K562 (cell line): ENCODE measurements around the gene NR1H2. TPM values are rescaled to one million over a fixed set of nuclear protein-coding genes. Genes with fewer than 3 reads are reported as not detected.

Experiments used
- DNMT1 ChIP-seq: fragments of 450-650 bp; IDR thresholded peaks from 2 replicates; pipeline ENCODE4 v1.6.1; 2016; ENCODE audit warnings: antibody characterized with exemption, mild to moderate bottlenecking
- EGR1 ChIP-seq: fragments of 450-650 bp; conservative IDR thresholded peaks from 2 replicates; pipeline ENCODE4 v1.6.1; 2017; ENCODE audit warnings: mild to moderate bottlenecking
- ETV6 ChIP-seq, 3 experiments: fragments of 150-350 bp in 1 of 3; sonication (generic) in 1 of 3; formaldehyde crosslinking in 1 of 3; IDR thresholded peaks; 2 replicates each; pipeline versions ENCODE4 v1.6.1 to v1.8.0; 2014 to 2022; ENCODE audit warnings: borderline replicate concordance in 2 of 3, low read depth in 2 of 3, antibody characterized with exemption in 1 of 3, low read length in 1 of 3, mild to moderate bottlenecking in 1 of 3, missing genetic modification reagents in 1 of 3
- FOSL1 ChIP-seq: fragments of 200-800 bp; sonication (Bioruptor generic); conservative IDR thresholded peaks from 2 replicates; pipeline ENCODE4 v1.6.1; 2016; ENCODE audit warnings: missing genetic modification characterization, missing compliant biosample characterization
- FOXK1 ChIP-seq: sonication (generic); formaldehyde crosslinking; IDR thresholded peaks from 2 replicates; pipeline ENCODE4 v1.8.0; 2022; ENCODE audit warnings: missing genetic modification reagents, mild to moderate bottlenecking, borderline replicate concordance
- GATAD2A ChIP-seq: fragments of 450-650 bp; IDR thresholded peaks from 2 replicates; pipeline ENCODE4 v1.6.1; 2017
- IRF9 ChIP-seq: fragments of 450-650 bp; IDR thresholded peaks from 2 replicates; pipeline ENCODE4 v1.6.1; 2016; ENCODE audit warnings: missing biosample characterization, missing genetic modification characterization
- KDM1A ChIP-seq, 2 experiments: fragments of 450-650 bp; IDR thresholded peaks; 2 replicates each; pipeline ENCODE4 v1.6.1; 2016; ENCODE audit warnings: mild to moderate bottlenecking in 2 of 2
- MXD1 ChIP-seq: fragments of 250-450 bp; sonication (Bioruptor Pico); IDR thresholded peaks from 2 replicates; pipeline ENCODE4 v1.8.0; 2021; ENCODE audit warnings: borderline replicate concordance, mild to moderate bottlenecking, moderate library complexity; ENCODE audit not compliant: poor library complexity, severe bottlenecking
- NFATC3 ChIP-seq: fragments of 450-650 bp; IDR thresholded peaks from 2 replicates; pipeline ENCODE4 v1.6.1; 2017; ENCODE audit warnings: mild to moderate bottlenecking
- NFE2L1 ChIP-seq: fragments of 450-650 bp; IDR thresholded peaks from 2 replicates; pipeline ENCODE4 v1.6.1; 2016; ENCODE audit warnings: missing genetic modification characterization, low read depth, mild to moderate bottlenecking, missing compliant biosample characterization, moderate library complexity, borderline replicate concordance
- NR2C2 ChIP-seq, 2 experiments: fragments of 200-800 bp in 1 of 2; sonication (Bioruptor generic) in 1 of 2; sonication (generic) in 1 of 2; formaldehyde crosslinking in 1 of 2; IDR thresholded peaks; 2 replicates each; pipeline versions ENCODE4 v1.6.1 to v1.8.0; 2016 to 2022; ENCODE audit warnings: mild to moderate bottlenecking in 1 of 2, missing compliant biosample characterization in 1 of 2, missing genetic modification characterization in 1 of 2, missing genetic modification reagents in 1 of 2
- NUFIP1 ChIP-seq: fragments of 450-650 bp; IDR thresholded peaks from 2 replicates; pipeline ENCODE4 v1.6.1; 2018; ENCODE audit not compliant: partially characterized antibody
- RUNX1 ChIP-seq: sonication (generic); IDR thresholded peaks from 2 replicates; pipeline ENCODE4 v1.6.1; 2016; ENCODE audit warnings: antibody characterized with exemption, low read depth
- TAL1 ChIP-seq: fragments of 450-650 bp; IDR thresholded peaks from 2 replicates; pipeline ENCODE4 v1.6.1; 2016; ENCODE audit warnings: mild to moderate bottlenecking
- TARDBP ChIP-seq: fragments of 450-650 bp; IDR thresholded peaks from 2 replicates; pipeline ENCODE4 v1.6.1; 2016
- TGIF2 ChIP-seq: sonication (generic); formaldehyde crosslinking; IDR thresholded peaks from 2 replicates; pipeline ENCODE4 v1.8.1; 2022; ENCODE audit warnings: mild to moderate bottlenecking, missing genetic modification reagents, moderate library complexity
- YBX1 ChIP-seq: fragments of 450-650 bp; IDR thresholded peaks from 2 replicates; pipeline ENCODE4 v1.7.1; 2016; ENCODE audit warnings: mild to moderate bottlenecking
- ZNF175 ChIP-seq: fragments of 200-800 bp; sonication (Bioruptor generic); IDR thresholded peaks from 2 replicates; pipeline ENCODE4 v1.6.1; 2016; ENCODE audit warnings: low read depth, mild to moderate bottlenecking, missing genetic modification characterization, missing compliant biosample characterization
- ZNF277 ChIP-seq: fragments of 250-450 bp; sonication (Bioruptor Pico); IDR thresholded peaks from 2 replicates; pipeline ENCODE4 v1.8.0; 2022; ENCODE audit warnings: inconsistent platforms, mild to moderate bottlenecking, moderate library complexity, borderline replicate concordance
- ZNF444 ChIP-seq: fragments of 250-450 bp; sonication (Bioruptor Pico); IDR thresholded peaks from 2 replicates; pipeline ENCODE4 v1.4.0; 2020; ENCODE audit warnings: mild to moderate bottlenecking, moderate library complexity
- ZNF584 ChIP-seq: fragments of 200-800 bp; sonication (Bioruptor generic); IDR thresholded peaks from 2 replicates; pipeline ENCODE4 v1.6.1; 2016; ENCODE audit warnings: low read depth, mild to moderate bottlenecking, missing genetic modification characterization, missing compliant biosample characterization
- ZNF79 ChIP-seq: fragments of 250-450 bp; sonication (Bioruptor Pico); IDR thresholded peaks from 2 replicates; pipeline ENCODE4 v1.4.0; 2020; ENCODE audit warnings: low read depth, mild to moderate bottlenecking, moderate library complexity
- polyA plus RNA-seq, 8 experiments: library from polyadenylated mRNA; depleted of rRNA in 4 of 8; stranded (reverse) in 5 of 8; unstranded in 3 of 8; fragments of >200 nt; fragmentation: Nextera tagmentation in 2 of 8; fragmentation: Illumina TruSeq in 1 of 8; extraction: Ambion mirVana in 2 of 8; extraction: Trizol in 1 of 8; gene quantifications; 2 replicates each; pipeline versions ENCODE4 v1.2.1 to v1.2.3, GENCODE V29; 2011 to 2014; ENCODE audit warnings: inconsistent platforms in 1 of 8, missing spikeins in 1 of 8
- total RNA-seq, 7 experiments: library from RNA; depleted of rRNA in 6 of 7; stranded (reverse); fragments of >200 nt in 6 of 7; fragmentation: Illumina TruSeq in 2 of 7; extraction: Trizol in 2 of 7; gene quantifications; 2 replicates each; pipeline versions ENCODE4 v1.2.1 to v1.2.3, GENCODE V29; 2011 to 2021; ENCODE audit warnings: low replicate concordance in 1 of 7
- TF ChIP-seq, protein P1 (sequence below): fragments of 450-650 bp; IDR thresholded peaks from 2 replicates; pipeline ENCODE4 v1.6.1; 2017; ENCODE audit warnings: antibody characterized with exemption

Gene NR1H2
- total and polyA plus RNA-seq, 9 of the 15 experiments (the other 6 are each of a cell fraction or from before 2014, with no cell fraction given) = 0.11 to 73.8 (median 24.0) TPM

GRCh38 chr19:50414864-50415660, 38.8 kb downstream of the NR1H2 start (continued):
- no peak for TF ChIP-seq ETV6 (IDR thresholded peaks at IDR 0.05; ENCODE audit: borderline replicate concordance in 1 of 2, low read depth in 2 of 2, low read length in 1 of 2)
- no peak for TF ChIP-seq ETV6 (CRISPR knock-in tag; IDR thresholded peaks at IDR 0.05; ENCODE audit: borderline replicate concordance)
- TF ChIP-seq, protein P1, sequence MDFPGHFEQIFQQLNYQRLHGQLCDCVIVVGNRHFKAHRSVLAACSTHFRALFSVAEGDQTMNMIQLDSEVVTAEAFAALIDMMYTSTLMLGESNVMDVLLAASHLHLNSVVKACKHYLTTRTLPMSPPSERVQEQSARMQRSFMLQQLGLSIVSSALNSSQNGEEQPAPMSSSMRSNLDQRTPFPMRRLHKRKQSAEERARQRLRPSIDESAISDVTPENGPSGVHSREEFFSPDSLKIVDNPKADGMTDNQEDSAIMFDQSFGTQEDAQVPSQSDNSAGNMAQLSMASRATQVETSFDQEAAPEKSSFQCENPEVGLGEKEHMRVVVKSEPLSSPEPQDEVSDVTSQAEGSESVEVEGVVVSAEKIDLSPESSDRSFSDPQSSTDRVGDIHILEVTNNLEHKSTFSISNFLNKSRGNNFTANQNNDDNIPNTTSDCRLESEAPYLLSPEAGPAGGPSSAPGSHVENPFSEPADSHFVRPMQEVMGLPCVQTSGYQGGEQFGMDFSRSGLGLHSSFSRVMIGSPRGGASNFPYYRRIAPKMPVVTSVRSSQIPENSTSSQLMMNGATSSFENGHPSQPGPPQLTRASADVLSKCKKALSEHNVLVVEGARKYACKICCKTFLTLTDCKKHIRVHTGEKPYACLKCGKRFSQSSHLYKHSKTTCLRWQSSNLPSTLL = no peak
- no peak for TF ChIP-seq TAL1
- TF ChIP-seq ZNF79 (CRISPR knock-in tag) = no peak
- no peak for TF ChIP-seq ZNF584
- no peak for TF ChIP-seq IRF9 (tag)
- TF ChIP-seq ZNF444 = no peak
- peak; percentile 55; the same call in 1 of the 2 replicates for TF ChIP-seq GATAD2A
- no peak for TF ChIP-seq RUNX1
- no peak for TF ChIP-seq ZNF277 (CRISPR knock-in tag)
- no peak for TF ChIP-seq FOSL1 (tag)
- 0 out of 2 replicates have a peak, but pooled peaks have one; percentile 33 for TF ChIP-seq ZNF175
- TF ChIP-seq FOXK1 (CRISPR knock-in tag) = no peak
- no peak for TF ChIP-seq DNMT1
- TF ChIP-seq TARDBP = no peak
- no peak for TF ChIP-seq MXD1
- TF ChIP-seq EGR1 = peak; percentile 95
- no peak for TF ChIP-seq NFE2L1 (tag)
- no peak for TF ChIP-seq KDM1A (IDR thresholded peaks at IDR 0.05)
- no peak; the same call in 1 of the 2 replicates for TF ChIP-seq NR2C2 (CRISPR knock-in tag; IDR thresholded peaks at IDR 0.05)
- TF ChIP-seq NR2C2 (tag; IDR thresholded peaks at IDR 0.05) = no peak
- TF ChIP-seq TGIF2 (CRISPR knock-in tag) = no peak
- no peak for TF ChIP-seq YBX1
- TF ChIP-seq NFATC3 = no peak
- TF ChIP-seq NUFIP1 = peak; percentile 35
